ENCODE results near the gene WFDC13.

DNA sequence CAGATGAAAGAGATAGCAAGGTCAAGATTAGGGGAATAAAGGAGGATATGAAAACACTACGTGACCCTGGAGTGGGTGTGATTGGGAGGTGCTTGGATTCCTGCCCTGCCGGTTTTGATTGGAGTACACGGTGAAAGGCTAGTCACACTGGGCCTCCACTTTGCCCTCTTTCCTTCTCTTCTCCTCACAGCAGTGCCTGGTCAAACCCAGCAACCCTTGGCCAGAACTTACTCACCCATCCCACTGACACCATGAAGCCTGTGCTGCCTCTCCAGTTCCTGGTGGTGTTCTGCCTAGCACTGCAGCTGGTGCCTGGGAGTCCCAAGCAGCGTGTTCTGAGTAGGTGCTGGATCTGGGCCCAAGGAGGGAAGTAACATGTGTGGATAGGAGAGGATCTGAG lies at the start of gene WFDC13:
- TF ChIP-seq, protein P1, sequence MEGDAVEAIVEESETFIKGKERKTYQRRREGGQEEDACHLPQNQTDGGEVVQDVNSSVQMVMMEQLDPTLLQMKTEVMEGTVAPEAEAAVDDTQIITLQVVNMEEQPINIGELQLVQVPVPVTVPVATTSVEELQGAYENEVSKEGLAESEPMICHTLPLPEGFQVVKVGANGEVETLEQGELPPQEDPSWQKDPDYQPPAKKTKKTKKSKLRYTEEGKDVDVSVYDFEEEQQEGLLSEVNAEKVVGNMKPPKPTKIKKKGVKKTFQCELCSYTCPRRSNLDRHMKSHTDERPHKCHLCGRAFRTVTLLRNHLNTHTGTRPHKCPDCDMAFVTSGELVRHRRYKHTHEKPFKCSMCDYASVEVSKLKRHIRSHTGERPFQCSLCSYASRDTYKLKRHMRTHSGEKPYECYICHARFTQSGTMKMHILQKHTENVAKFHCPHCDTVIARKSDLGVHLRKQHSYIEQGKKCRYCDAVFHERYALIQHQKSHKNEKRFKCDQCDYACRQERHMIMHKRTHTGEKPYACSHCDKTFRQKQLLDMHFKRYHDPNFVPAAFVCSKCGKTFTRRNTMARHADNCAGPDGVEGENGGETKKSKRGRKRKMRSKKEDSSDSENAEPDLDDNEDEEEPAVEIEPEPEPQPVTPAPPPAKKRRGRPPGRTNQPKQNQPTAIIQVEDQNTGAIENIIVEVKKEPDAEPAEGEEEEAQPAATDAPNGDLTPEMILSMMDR (IDR thresholded peaks at IDR 0.05): no peak
- no peak for TF ChIP-seq POLR2A (IDR thresholded peaks at IDR 0.05)

All from heart left ventricle (tissue), 13 donors.